ENCODE data around the gene KLHDC3.

Gene KLHDC3

GRCh38 chr6:42968783-42969182, 45.3 kb upstream of the KLHDC3 start:
- Histone ChIP-seq H3K27ac (ENCODE audit: poor library complexity, severe bottlenecking) (no peak overlapping the region), H3K4me1 (ENCODE audit: insufficient read depth, poor library complexity, severe bottlenecking) (peaks cover 5% of the 10 kb centered on the region), H3K36me3 (ENCODE audit: low read depth) (no peaks in the 10 kb centered on the region), H3K4me3 (ENCODE audit: severe bottlenecking) (no peak overlapping the region), H3K27me3 (ENCODE audit: insufficient read depth, poor library complexity, severe bottlenecking) (no peaks in the 10 kb centered on the region), H3K9me3 (ENCODE audit: severe bottlenecking) (no peaks in the 10 kb centered on the region)
- DNase-seq (ENCODE audit: low spot score) (no peak), ATAC-seq (ENCODE audit: low read depth) (no peak)
- TF ChIP-seq CTCF (IDR thresholded peaks at IDR 0.05; ENCODE audit: poor library complexity, severe bottlenecking): no peak

DNA sequence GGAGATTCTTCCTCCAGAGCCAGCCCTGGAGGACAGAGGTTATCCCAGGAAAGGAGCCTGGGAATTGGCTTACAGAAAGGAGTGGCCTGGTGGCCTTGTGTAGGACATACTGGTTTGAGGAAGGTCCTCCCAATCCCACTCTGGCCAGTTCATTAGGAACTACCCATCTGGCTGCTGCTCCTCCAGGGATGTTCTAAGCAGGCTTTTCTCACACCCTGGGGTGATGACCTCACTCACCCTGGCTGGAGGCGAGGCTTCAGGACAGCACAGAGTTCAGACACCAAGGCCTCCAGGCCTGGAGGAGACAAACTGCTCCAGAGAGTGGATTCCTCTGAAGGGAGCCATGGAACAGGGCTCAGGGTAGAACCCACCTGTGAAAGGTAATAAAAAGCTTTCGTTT, 44.6 kb upstream of the KLHDC3 start:
- Histone ChIP-seq H3K9me3 (ENCODE audit: severe bottlenecking) (no peaks in the 10 kb centered on the region), H3K4me1 (ENCODE audit: insufficient read depth, poor library complexity, severe bottlenecking) (peaks cover 5% of the 10 kb centered on the region), H3K4me3 (ENCODE audit: severe bottlenecking) (no peak overlapping the region), H3K27me3 (ENCODE audit: insufficient read depth, poor library complexity, severe bottlenecking) (no peaks in the 10 kb centered on the region), H3K36me3 (ENCODE audit: low read depth) (no peaks in the 10 kb centered on the region), H3K27ac (ENCODE audit: poor library complexity, severe bottlenecking) (no peak overlapping the region)
- TF ChIP-seq CTCF (IDR thresholded peaks at IDR 0.05; ENCODE audit: poor library complexity, severe bottlenecking): no peak
- ATAC-seq (ENCODE audit: low read depth) (no peak), DNase-seq (ENCODE audit: low spot score) (no peak)

GRCh38 chr6:42969934-42970333, 44.1 kb upstream of the KLHDC3 start:
- Histone ChIP-seq H3K9me3 (ENCODE audit: severe bottlenecking) (no peaks in the 10 kb centered on the region), H3K27me3 (ENCODE audit: insufficient read depth, poor library complexity, severe bottlenecking) (no peaks in the 10 kb centered on the region), H3K27ac (ENCODE audit: poor library complexity, severe bottlenecking) (no peak overlapping the region), H3K4me1 (ENCODE audit: insufficient read depth, poor library complexity, severe bottlenecking) (peaks cover 5% of the 10 kb centered on the region), H3K36me3 (ENCODE audit: low read depth) (no peaks in the 10 kb centered on the region), H3K4me3 (ENCODE audit: severe bottlenecking) (no peak overlapping the region)
- TF ChIP-seq CTCF (IDR thresholded peaks at IDR 0.05; ENCODE audit: poor library complexity, severe bottlenecking): no peak
- DNase-seq (ENCODE audit: low spot score) (no peak), ATAC-seq (ENCODE audit: low read depth) (no peak)

GRCh38 chr6:42970871-42971612, 43.0 kb upstream of the KLHDC3 start:
- peak; percentile 55 for ATAC-seq (ENCODE audit: low read depth)
- DNase-seq (ENCODE audit: low spot score): no peak
- Histone ChIP-seq H3K9me3 (ENCODE audit: severe bottlenecking) (no peaks in the 10 kb centered on the region), H3K27me3 (ENCODE audit: insufficient read depth, poor library complexity, severe bottlenecking) (no peaks in the 10 kb centered on the region), H3K4me1 (ENCODE audit: insufficient read depth, poor library complexity, severe bottlenecking) (peaks cover 5% of the 10 kb centered on the region), H3K36me3 (ENCODE audit: low read depth) (no peaks in the 10 kb centered on the region), H3K27ac (ENCODE audit: poor library complexity, severe bottlenecking) (no peak overlapping the region), H3K4me3 (ENCODE audit: severe bottlenecking) (no peak overlapping the region)
- TF ChIP-seq CTCF (IDR thresholded peaks at IDR 0.05; ENCODE audit: poor library complexity, severe bottlenecking): no peak

DNA sequence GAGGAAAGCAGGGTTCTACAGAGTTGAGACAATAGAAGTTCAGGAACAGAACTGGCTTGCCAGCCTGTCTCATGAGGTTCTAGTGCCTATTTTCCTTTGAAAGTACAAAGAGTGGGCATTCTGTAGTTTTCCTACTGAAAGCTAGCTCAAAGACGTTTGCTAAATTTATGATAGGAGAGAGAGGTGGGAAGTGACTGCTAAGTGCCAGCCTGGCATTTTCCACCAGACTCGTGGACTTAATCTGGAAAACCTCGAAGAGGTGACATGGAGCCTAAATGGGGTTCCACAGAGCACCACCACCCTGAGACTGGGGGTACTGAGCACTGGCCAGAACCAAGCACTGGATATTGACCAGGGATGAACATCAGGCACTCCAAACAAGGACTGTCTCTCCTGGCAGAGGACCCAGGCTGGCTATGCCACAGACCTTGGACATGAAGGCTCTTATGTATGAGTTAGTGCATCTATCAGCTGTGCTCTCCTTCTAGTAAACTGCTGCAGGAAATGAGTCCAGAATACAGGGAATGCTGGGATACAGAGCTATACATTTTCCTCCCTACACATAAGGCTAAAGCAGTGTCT, 42.2 kb upstream of the KLHDC3 start:
- DNase-seq (ENCODE audit: low spot score) (no peak), ATAC-seq (ENCODE audit: low read depth) (no peak)
- H3K36me3 ChIP-seq (ENCODE audit: low read depth): no peaks in the 10 kb centered on the region
- H3K27me3 ChIP-seq (ENCODE audit: insufficient read depth, poor library complexity, severe bottlenecking): no peaks in the 10 kb centered on the region
- no peak overlapping the region for H3K4me3 ChIP-seq (ENCODE audit: severe bottlenecking)
- TF ChIP-seq CTCF (IDR thresholded peaks at IDR 0.05; ENCODE audit: poor library complexity, severe bottlenecking): no peak
- no peak overlapping the region for H3K27ac ChIP-seq (ENCODE audit: poor library complexity, severe bottlenecking)
- peaks cover 5% of the 10 kb centered on the region for H3K4me1 ChIP-seq (ENCODE audit: insufficient read depth, poor library complexity, severe bottlenecking)
- no peaks in the 10 kb centered on the region for H3K9me3 ChIP-seq (ENCODE audit: severe bottlenecking)
